Skeletal muscle tissue (tissue), 4 donors: ENCODE results near the gene FGD5. TPM values are rescaled to one million over a fixed set of nuclear protein-coding genes. Genes with fewer than 3 reads are reported as not detected.
"Not testable (repeated sequence)": the region's sequence is repeated elsewhere in the genome, so short reads cannot be mapped to it uniquely, and the experiment has no call there.

Experiments used
- H3K27ac ChIP-seq: one replicate; pipeline ENCODE4 v1.7.0; 2013; ENCODE audit warnings: mild to moderate bottlenecking, low read depth, low read length, inconsistent platforms
- H3K27me3 ChIP-seq, 3 donors: one replicate each; pipeline ENCODE4 v1.7.0; 2013; ENCODE audit warnings: low read length in 3 of 3; ENCODE audit not compliant: control insufficient read depth in 3 of 3, insufficient read depth in 3 of 3
- H3K36me3 ChIP-seq, 3 donors: one replicate each; pipeline ENCODE4 v1.7.0; 2013; ENCODE audit warnings: low read length in 3 of 3; ENCODE audit not compliant: control insufficient read depth in 3 of 3, insufficient read depth in 3 of 3
- H3K4me1 ChIP-seq, 3 donors: one replicate each; pipeline ENCODE4 v1.7.0; 2013; ENCODE audit warnings: low read length in 3 of 3, mild to moderate bottlenecking in 3 of 3; ENCODE audit not compliant: control insufficient read depth in 3 of 3, insufficient read depth in 3 of 3
- H3K4me3 ChIP-seq, 3 donors: one replicate each; pipeline ENCODE4 v1.7.0; 2013; ENCODE audit warnings: low read length in 3 of 3
- H3K9ac ChIP-seq, 3 donors: one replicate each; pipeline ENCODE4 v1.7.0; 2013; ENCODE audit warnings: low read length in 3 of 3, mild to moderate bottlenecking in 3 of 3, moderate library complexity in 2 of 3, low read depth in 1 of 3
- H3K9me3 ChIP-seq, 3 donors: one replicate each; pipeline ENCODE4 v1.7.0; 2013; ENCODE audit warnings: low read length in 3 of 3; ENCODE audit not compliant: control insufficient read depth in 3 of 3
- total RNA-seq: library from RNA; depleted of rRNA; stranded (reverse); fragments of >200 nt; gene quantifications from one replicate; pipeline ENCODE4 v1.2.3, GENCODE V29; 2014
- donor health status: Osteomylitis.

The FGD5 gene
- total RNA-seq, 1 donor from 2014 or later: 15.7 TPM

GRCh38 chr3:14804835-14805780 is 13.7 kb upstream of the FGD5 start:
- H3K4me3 ChIP-seq: peak overlapping the region in 1 of 3 donors; percentile 2
- H3K36me3 ChIP-seq: no peaks in the 10 kb centered on the region
- H3K27me3 ChIP-seq: peaks cover 9 to 22% (median 20%) of the 10 kb centered on the region in 3 donors
- H3K4me1 ChIP-seq: peaks cover 13 to 27% (median 23%) of the 10 kb centered on the region in 3 donors
- no peak overlapping the region for H3K9ac ChIP-seq
- H3K27ac ChIP-seq: no peak overlapping the region
- H3K9me3 ChIP-seq: no peaks in the 10 kb centered on the region

GRCh38 chr3:14805961-14806537 is 12.7 kb upstream of the FGD5 start:
- Histone ChIP-seq H3K4me1 (peaks cover 13 to 28% (median 23%) of the 10 kb centered on the region in 3 donors), H3K27ac (no peak overlapping the region), H3K9ac (no peak overlapping the region), H3K27me3 (peaks cover 9 to 19% (median 19%) of the 10 kb centered on the region in 3 donors), H3K36me3 (no peaks in the 10 kb centered on the region), H3K9me3 (no peaks in the 10 kb centered on the region), H3K4me3 (no peak overlapping the region)

DNA sequence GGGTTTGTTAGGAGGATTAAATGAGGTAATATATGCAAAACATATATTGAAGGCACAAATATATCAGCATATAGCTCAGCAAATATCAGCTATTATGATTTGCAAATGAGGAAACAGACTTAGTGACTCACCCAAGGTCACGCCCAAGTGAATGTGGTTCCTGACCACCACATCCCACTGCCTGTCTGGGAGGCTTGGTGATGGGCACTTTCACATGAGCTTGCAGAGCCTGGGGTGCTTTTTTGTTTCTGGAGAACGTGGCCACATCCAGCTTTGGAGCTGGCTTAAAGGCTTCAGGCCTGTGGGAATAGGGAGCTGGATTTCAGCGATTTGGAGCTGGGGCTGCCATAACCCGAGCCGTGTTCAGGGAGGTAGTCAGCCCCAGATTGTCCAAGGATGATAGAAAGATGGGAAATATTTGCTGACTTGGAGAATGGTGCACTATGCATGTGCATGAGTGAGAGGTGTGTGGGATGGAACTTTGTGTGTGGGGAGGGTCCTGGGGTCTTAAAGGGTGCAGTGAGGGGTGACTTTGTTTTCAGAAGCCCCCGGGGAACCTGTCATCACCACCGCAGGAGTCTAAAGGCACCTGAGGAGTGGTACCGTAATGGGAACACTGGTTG is 12.0 kb upstream of the FGD5 start:
- no peaks in the 10 kb centered on the region for H3K36me3 ChIP-seq
- H3K9me3 ChIP-seq: no peaks in the 10 kb centered on the region
- H3K9ac ChIP-seq: no peak overlapping the region
- no peak overlapping the region for H3K4me3 ChIP-seq
- H3K4me1 ChIP-seq: peaks cover 13 to 28% (median 23%) of the 10 kb centered on the region in 3 donors
- peaks cover 13 to 26% (median 24%) of the 10 kb centered on the region in 3 donors for H3K27me3 ChIP-seq
- no peak overlapping the region for H3K27ac ChIP-seq

DNA sequence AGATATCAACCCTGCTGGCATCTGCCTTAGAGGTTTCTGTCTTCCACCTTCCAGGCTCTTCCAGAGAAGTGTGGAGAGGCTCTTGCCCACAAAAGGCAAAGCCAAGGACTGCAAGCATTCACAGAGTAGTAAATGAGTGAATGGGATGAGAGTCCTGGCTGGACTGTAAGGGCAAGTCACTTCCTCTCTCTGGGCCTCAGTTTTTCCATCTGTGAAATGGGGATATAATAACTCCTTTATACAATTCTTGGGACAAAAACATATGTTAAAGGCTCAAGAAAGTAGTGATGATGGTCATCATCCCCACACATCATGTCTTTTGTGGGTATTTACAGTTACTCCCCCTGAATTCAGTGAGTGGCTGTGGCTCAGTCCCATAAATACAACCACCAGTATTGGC is 10.7 kb upstream of the FGD5 start:
- H3K9ac ChIP-seq: no peak overlapping the region
- no peak overlapping the region for H3K4me3 ChIP-seq
- peaks cover 13 to 31% (median 25%) of the 10 kb centered on the region in 3 donors for H3K27me3 ChIP-seq
- no peak overlapping the region for H3K27ac ChIP-seq
- no peaks in the 10 kb centered on the region for H3K36me3 ChIP-seq
- H3K4me1 ChIP-seq: peaks cover 13 to 28% (median 23%) of the 10 kb centered on the region in 3 donors
- H3K9me3 ChIP-seq: no peaks in the 10 kb centered on the region

DNA sequence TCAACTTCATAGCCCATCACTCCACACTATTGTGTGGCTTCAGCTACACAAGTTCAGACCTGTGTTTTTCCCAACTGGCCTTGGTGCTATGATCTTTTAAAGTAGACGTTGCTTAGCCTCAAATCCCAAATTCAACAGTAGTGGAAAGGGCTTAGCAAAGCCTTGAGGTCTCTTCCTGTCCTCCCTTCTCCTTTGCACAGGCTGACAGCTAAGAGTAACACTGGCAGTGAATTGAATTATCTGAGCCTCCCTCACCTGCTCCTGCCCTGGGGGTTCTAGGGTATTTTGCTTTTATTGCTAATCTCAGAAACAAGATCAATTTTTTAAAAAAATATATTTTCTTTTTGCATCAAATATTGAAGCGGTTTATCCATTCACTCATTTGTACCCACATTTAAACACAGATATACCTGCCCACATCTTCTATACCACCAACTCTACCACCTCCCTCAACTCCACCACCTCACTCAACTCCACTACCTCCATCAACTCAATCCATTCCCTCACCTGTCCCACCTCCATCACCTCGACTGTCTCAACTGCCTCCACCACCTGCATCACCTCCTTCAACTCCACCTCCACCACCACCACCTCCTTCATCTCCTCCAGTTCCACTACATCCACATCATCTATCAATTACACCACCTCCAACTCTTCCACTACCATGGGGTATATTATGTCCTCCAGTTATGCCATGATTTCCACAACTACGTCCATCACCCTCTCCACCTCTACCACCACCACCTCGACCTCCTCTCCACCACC is 10.1 kb upstream of the FGD5 start:
- H3K27me3 ChIP-seq: peaks cover 17 to 33% (median 28%) of the 10 kb centered on the region in 3 donors
- H3K4me1 ChIP-seq: peaks cover 11 to 30% (median 26%) of the 10 kb centered on the region in 3 donors
- no peaks in the 10 kb centered on the region for H3K9me3 ChIP-seq
- no peaks in the 10 kb centered on the region for H3K36me3 ChIP-seq
- no peak overlapping the region for H3K9ac ChIP-seq
- no peak overlapping the region for H3K4me3 ChIP-seq
- no peak overlapping the region for H3K27ac ChIP-seq

DNA sequence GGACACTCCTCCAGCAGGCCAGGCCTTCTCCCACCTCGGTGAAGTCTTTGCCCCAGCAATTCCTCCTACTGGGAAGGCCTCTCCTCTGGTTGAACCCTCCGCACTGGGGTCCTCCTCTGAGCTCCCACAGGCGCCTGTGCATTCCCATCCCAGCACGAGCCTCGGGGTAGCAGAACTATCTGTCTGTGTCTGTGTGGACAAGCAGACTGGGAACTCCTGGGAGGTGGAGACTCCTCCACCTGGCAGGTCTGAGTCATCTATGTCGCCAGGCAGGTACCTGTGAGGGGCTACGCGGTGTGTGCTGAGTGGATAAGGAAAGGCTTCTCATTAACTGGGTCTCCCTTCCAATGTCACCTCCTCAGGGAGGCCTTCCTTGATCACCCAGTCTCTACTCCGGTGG is 9.2 kb upstream of the FGD5 start:
- Histone ChIP-seq H3K4me3 (peak overlapping the region in 2 of 3 donors; percentile 61 to 63), H3K9ac (peak overlapping the region in 1 of 3 donors; percentile 54), H3K27me3 (peaks cover 20 to 33% (median 28%) of the 10 kb centered on the region in 3 donors), H3K4me1 (peaks cover 9 to 31% (median 26%) of the 10 kb centered on the region in 3 donors), H3K27ac (peak overlapping the region; percentile 30)
- H3K36me3 ChIP-seq, H3K9me3 ChIP-seq: not testable (repeated sequence)

GRCh38 chr3:14810070-14810791 is 8.5 kb upstream of the FGD5 start:
- H3K27me3 ChIP-seq: peaks cover 20 to 33% (median 28%) of the 10 kb centered on the region in 3 donors
- no peaks in the 10 kb centered on the region for H3K9me3 ChIP-seq
- H3K36me3 ChIP-seq: no peaks in the 10 kb centered on the region
- peak overlapping the region in 2 of 3 donors; percentile 54 for H3K9ac ChIP-seq
- H3K4me3 ChIP-seq: peak overlapping the region; percentile 56 to 67 (median 61)
- H3K4me1 ChIP-seq: peaks cover 9 to 25% (median 20%) of the 10 kb centered on the region in 3 donors
- peak overlapping the region; percentile 30 for H3K27ac ChIP-seq

- H3K27me3 ChIP-seq: peaks cover 20 to 33% (median 28%) of the 10 kb centered on the region in 3 donors
- H3K4me1 ChIP-seq: peaks cover 8 to 21% (median 20%) of the 10 kb centered on the region in 3 donors
- peak overlapping the region; percentile 32 to 70 (median 61) for H3K9ac ChIP-seq
- no peaks in the 10 kb centered on the region for H3K9me3 ChIP-seq
- H3K36me3 ChIP-seq: no peaks in the 10 kb centered on the region
- peak overlapping the region; percentile 56 to 71 (median 67) for H3K4me3 ChIP-seq
- peak overlapping the region; percentile 60 for H3K27ac ChIP-seq
Observed at GRCh38 chr3:14810801-14811661, 7.7 kb upstream of the FGD5 start.
